Panc1 (cell line): ENCODE results near the gene TP53BP2. TPM values are rescaled to one million over a fixed set of nuclear protein-coding genes. Genes with fewer than 3 reads are reported as not detected.

ENCODE experiments used
- total RNA-seq: library from RNA; stranded (reverse); gene quantifications from one replicate; pipeline ENCODE4 v1.2.1, GENCODE V29; 2021; ENCODE audit not compliant: unreplicated experiment

The TP53BP2 gene
- total RNA-seq, 1 experiment from 2014 or later: 51.4 TPM

Other genes with a start within 250 kb of the TP53BP2 start
- 0.28 TPM for gene CAPN8, start 180.2 kb downstream of the TP53BP2 start, total RNA-seq
- gene CAPN2, start 133.4 kb downstream of the TP53BP2 start, total RNA-seq: 171 TPM